Esophagus muscularis mucosa (tissue), 3 donors: ENCODE data around the gene MRPL55.

ENCODE experiments used
- POLR2AphosphoS5 ChIP-seq, 2 donors: sonication (generic); formaldehyde crosslinking; IDR thresholded peaks; one replicate each; pipeline ENCODE4 v1.6.1; 2017; ENCODE audit warnings: antibody characterized with exemption in 2 of 2
- TF ChIP-seq, protein P1 (sequence below), 3 experiments: fragments of 200-600 bp in 2 of 3; fragments of 450-650 bp in 1 of 3; sonication (generic) in 2 of 3; IDR thresholded peaks; one replicate each; pipeline ENCODE4 v1.5.1; 2017 to 2019; ENCODE audit warnings: antibody characterized with exemption in 3 of 3, mild to moderate bottlenecking in 2 of 3, moderate library complexity in 1 of 3

DNA sequence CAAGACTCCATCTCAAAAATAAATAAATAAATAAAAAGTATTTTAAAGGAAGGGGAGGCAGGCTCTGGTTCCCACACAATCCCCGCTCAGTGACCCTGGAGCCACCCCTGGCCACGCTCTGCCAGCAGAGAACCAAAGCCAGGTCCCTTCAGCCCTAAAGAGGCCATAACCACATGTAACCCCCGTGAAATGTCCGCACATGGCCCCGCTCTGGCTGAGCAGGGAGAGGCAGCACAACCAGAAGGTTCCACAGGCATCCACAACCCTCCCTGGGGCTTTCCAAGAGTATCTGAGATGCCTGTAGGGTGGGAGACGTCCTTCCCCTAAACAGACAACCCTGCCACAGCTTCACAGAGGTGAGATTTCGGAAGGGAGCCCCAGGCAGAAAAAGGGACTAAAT lies 28.0 kb downstream of the MRPL55 start:
- TF ChIP-seq, protein P1, sequence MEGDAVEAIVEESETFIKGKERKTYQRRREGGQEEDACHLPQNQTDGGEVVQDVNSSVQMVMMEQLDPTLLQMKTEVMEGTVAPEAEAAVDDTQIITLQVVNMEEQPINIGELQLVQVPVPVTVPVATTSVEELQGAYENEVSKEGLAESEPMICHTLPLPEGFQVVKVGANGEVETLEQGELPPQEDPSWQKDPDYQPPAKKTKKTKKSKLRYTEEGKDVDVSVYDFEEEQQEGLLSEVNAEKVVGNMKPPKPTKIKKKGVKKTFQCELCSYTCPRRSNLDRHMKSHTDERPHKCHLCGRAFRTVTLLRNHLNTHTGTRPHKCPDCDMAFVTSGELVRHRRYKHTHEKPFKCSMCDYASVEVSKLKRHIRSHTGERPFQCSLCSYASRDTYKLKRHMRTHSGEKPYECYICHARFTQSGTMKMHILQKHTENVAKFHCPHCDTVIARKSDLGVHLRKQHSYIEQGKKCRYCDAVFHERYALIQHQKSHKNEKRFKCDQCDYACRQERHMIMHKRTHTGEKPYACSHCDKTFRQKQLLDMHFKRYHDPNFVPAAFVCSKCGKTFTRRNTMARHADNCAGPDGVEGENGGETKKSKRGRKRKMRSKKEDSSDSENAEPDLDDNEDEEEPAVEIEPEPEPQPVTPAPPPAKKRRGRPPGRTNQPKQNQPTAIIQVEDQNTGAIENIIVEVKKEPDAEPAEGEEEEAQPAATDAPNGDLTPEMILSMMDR (IDR thresholded peaks at IDR 0.05): no peak
- TF ChIP-seq POLR2AphosphoS5 (IDR thresholded peaks at IDR 0.05): no peak
